ENCODE data around the gene MYO1C. TPM values are rescaled to one million over a fixed set of nuclear protein-coding genes. Genes with fewer than 3 reads are reported as not detected.

The MYO1C gene
- total RNA-seq, 1 donor from 2014 or later = 322 TPM

GRCh38 chr17:1442187-1442586 is 50.3 kb downstream of the MYO1C start:
- H3K36me3 ChIP-seq = no peaks in the 10 kb centered on the region

GRCh38 chr17:1440921-1441320 is 51.6 kb downstream of the MYO1C start:
- no peak overlapping the region for H3K4me3 ChIP-seq
- TF ChIP-seq CTCF (IDR thresholded peaks at IDR 0.05) = no peak
- no peaks in the 10 kb centered on the region for H3K9me3 ChIP-seq
- intact Hi-C loops (cut with DNase I) = no loop called here
- H3K27me3 ChIP-seq = no peaks in the 10 kb centered on the region
- H3K4me1 ChIP-seq = no peaks in the 10 kb centered on the region
- DNase-seq (no peak), ATAC-seq (no peak)
- peaks cover 11% of the 10 kb centered on the region for H3K36me3 ChIP-seq
- H3K27ac ChIP-seq = no peak overlapping the region

More at GRCh38 chr17:1442187-1442586, 50.3 kb downstream of the MYO1C start:
- no peak for TF ChIP-seq CTCF (IDR thresholded peaks at IDR 0.05)
- no peaks in the 10 kb centered on the region for H3K9me3 ChIP-seq
- intact Hi-C loops (cut with DNase I) = no loop called here
- no peaks in the 10 kb centered on the region for H3K27me3 ChIP-seq
- H3K27ac ChIP-seq = no peak overlapping the region
- H3K4me1 ChIP-seq = peaks cover 5% of the 10 kb centered on the region
- H3K4me3 ChIP-seq = no peak overlapping the region
- ATAC-seq (no peak), DNase-seq (no peak)

GRCh38 chr17:1438593-1439083 is 53.8 kb downstream of the MYO1C start:
- intact Hi-C loops (cut with DNase I) = loop anchor here (10.0 kb wide), 1 partner anchor 74 kb away; no protein-coding TSS in a partner anchor
- no peak for TF ChIP-seq CTCF (IDR thresholded peaks at IDR 0.05)
- DNase-seq (no peak), ATAC-seq (peak; percentile 51)
- Histone ChIP-seq H3K36me3 (peaks cover 33% of the 10 kb centered on the region), H3K27ac (no peak overlapping the region), H3K4me3 (no peak overlapping the region), H3K27me3 (no peaks in the 10 kb centered on the region), H3K4me1 (no peaks in the 10 kb centered on the region), H3K9me3 (no peaks in the 10 kb centered on the region)

- Histone ChIP-seq H3K4me3 (no peak overlapping the region), H3K4me1 (peaks cover 3% of the 10 kb centered on the region), H3K27me3 (no peaks in the 10 kb centered on the region), H3K27ac (no peak overlapping the region), H3K9me3 (no peaks in the 10 kb centered on the region), H3K36me3 (peaks cover 40% of the 10 kb centered on the region)
- intact Hi-C loops (cut with DNase I) = loop anchor here (10.0 kb wide), 1 partner anchor 71 kb away; no protein-coding TSS in a partner anchor
- TF ChIP-seq CTCF (IDR thresholded peaks at IDR 0.05) = no peak
- no peak for DNase-seq
- ATAC-seq = no peak
These were observed 57.2 kb downstream of the MYO1C start for GRCh38 chr17:1435326-1435725.

- Histone ChIP-seq H3K4me1 (peaks cover 3% of the 10 kb centered on the region), H3K4me3 (no peak overlapping the region), H3K9me3 (no peaks in the 10 kb centered on the region), H3K27me3 (no peaks in the 10 kb centered on the region), H3K27ac (no peak overlapping the region), H3K36me3 (peaks cover 46% of the 10 kb centered on the region)
- TF ChIP-seq CTCF (IDR thresholded peaks at IDR 0.05) = no peak
- ATAC-seq = no peak
- DNase-seq = no peak
- intact Hi-C loops (cut with DNase I) = loop anchor here (10.0 kb wide), 1 partner anchor 69 kb away; no protein-coding TSS in a partner anchor
These were observed 58.3 kb downstream of the MYO1C start for GRCh38 chr17:1434150-1434549.
